ENCODE results near the gene DNLZ.

Gene DNLZ

DNA sequence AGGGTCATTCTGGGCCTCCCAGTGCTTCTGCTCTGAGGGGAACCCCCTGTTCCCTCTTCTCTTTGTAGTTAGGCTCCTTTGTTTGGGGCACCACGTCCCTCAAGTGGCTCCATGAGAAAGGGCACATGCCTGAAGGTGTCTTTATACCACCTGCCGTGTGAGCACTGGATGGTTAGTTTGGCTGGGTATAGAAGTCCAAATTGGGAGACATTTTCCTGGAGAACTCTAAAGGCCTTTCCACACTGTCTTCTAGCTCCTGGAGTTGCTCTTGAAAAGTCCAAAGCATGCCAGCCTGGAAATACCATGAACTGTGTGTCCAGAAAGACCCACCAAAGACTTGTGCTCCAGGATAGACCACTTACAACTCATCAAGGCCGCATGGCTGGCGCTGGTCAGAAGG, 48.6 kb downstream of the DNLZ start:
- no peak for DNase-seq

DNA sequence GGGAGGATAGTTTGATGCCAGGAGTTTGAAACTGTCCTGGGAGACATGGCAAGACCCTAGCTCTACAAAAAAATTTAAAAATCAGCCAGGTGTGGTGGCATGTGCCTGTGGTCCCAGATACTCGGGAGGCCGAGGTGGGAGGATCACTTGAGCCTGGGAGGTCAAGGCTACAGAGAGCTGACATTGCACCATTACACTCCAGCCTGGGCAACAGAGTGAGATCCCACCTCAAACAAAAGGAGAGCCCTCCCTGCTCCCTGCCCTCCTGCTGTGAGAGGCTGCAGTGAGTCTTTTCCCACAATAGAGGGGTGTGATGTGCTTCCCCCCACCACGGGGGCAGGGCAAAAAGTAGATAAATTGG, 49.5 kb downstream of the DNLZ start:
- no peak for DNase-seq

DNA sequence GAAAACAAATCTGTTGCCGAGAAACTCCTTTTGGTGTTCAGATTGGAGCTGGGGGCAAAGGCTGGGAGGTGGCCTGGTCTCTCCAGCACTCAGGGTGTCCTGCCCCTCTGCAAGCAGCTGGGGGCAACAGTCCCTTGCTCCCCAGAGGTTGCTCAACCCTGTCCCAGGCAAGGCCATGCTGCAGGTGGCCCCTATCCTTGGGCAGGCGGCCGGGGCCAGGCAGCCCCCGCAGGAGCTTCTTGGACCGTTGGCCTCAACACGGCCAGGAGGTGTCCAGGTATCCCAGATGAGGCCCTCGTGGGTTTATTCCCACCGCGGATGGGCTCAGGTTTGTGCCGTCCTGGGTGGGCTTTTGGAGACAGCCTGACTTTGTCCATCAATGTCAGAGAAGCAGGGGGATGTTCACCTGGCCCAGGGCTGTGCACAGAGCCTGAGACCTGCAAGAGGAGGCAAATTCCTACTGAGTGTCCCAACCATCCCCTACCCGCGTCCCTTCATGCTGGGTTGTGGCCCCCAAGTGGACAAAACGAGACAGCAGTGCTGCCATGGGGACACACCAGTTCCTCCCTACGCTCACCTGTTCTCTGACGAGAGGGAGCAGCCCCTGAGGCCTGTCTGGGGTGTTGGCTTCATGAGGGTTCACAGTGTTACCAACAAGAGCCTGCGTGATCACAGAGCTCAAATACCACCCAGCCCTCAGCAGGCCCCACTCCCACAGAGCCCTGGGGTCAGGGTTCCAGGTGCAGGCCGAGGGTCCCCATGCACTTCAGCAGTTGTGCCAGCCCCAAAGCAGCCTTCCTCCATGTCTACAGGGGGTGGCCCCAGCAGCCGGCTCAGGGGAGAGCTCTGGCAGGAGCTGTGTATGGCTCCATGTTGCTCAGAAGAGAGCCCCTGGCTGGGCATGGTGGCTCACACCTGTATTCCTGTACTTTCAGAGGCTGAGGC, 50.2 kb downstream of the DNLZ start:
- DNase-seq: no peak

DNA sequence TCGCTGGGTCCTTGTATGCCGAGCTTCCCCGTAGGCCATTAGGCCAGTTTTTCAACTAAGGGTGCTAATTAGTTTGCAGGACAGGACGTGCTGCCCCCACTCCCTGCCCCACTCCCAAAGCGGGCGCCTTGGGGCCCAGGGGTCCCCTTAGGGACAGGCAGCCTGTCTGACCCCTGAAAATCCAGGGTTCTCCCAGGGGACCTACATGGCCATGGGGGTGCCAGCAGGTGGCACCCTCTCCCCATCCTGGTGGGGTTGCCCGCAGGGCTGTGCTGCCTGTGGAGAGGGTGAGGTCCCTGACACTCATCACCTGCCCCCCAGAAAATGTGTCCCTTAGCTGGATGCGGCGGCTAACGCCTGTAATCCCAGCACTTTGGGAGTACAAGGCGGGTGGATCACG, 51.1 kb downstream of the DNLZ start:
- DNase-seq: peak; percentile 26

DNA sequence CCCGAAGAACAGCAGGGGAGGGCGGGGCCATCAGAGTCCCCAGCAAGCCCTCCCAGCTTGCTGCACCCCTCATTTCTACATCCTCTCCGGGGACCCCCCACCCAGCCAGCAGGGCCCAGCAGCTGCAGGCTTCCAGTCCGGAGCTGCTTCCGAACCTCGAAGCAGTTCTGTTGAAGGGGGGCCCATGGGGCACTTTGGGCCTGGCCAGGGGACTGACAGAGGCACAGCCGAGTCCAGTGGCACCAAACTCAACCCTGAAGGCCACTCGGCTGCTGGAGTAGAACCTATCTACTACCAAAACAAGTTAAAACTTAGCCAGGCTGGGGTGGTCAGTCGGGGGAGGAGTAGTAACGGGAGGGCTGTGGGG, 51.6 kb downstream of the DNLZ start:
- DNase-seq: no peak

DNA sequence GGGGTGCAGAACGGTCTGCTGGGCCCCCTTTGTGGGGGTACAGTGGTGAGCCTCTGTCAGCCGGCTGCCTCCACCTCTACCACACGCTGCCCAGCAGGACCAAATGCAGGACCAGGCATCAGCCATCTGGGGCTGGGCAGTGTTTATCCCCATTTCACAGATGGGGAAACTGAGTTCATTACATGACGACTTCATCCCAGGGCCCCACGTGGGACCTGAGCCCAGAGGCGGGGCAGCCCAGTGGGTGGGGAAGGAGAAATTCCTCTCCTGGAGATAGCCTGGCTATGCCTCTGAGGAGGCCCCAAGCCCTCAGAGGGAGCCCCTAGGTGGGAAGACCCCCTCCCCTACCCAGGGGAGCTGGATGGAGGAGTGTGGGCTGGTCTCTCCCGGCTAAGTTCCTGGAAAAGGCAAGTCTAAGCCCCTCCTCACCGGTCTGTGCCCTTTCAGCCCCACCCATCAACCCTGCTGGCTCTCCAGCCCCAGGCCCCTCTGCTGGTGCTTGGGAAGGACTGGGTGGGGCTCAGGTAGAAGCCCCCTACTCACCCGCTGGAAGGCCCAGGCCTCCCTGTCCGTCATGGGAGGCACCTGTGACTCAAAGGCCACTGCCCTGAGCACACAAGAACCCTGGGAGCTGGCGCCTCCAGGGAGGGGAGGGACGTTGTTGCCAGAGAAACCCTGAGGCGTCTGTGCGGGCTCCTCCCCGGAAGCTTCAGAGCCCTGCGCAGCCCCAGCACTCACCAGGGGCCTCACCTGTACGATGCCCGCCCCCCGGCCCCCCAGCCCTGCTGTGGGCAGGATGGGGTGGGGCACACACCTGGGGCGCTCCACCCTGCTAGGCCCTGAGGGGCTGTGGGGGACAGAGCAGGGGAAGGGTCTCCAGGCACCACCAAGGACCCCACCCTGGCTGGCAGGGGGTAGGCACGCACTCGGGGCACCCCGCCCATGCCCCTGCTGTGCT, 52.2 kb downstream of the DNLZ start:
- peak; percentile 28 for DNase-seq

DNA sequence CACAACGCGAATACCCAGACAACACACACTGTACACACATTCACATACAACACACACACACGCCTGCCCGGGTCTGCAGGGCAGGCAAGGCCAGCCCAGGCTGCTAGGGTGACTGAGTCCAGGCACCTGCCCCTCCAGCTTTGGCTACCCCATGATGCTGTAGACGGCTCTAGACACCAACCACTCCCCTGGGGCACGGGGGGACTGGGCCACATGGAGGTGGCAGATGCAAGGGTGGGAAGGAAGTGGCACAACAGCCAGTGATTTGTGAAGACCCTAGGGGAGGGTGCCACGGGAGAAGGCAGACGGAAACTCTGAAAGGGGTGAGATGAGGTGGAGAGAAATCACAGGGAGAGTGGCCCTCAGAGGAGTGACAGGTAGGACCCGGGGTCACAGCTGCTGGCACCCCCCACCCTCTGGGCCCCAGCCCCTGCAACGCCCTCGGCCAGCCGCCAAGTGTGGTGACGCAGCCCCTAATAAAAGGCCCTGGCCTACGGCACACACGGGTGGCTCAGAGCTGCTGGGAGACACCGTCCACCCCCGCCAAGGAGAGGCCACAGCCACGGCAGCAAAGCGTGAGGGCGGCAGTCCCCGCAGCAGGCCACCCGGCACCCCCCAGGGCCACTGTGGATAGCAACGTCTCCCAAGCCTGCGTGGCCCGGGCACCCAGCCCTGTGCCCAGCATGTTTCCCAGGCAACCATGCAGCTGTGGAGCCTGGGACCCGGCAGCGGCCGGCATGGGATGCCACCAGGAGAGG, 53.1 kb downstream of the DNLZ start:
- peak; percentile 82 for DNase-seq

DNA sequence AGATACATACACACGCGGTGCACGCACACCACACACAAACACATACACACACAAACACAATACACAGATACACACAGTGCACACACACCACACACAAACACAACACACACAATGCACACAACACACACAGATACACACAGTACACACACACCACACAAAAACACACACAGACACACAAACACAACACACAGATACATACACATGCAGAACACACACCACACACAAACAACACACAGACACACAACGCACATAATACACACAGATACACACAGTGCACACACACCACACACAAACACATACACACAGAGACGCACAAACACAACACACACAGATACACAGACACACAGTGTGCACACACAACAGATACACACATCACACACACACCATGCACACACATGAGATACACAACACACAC, 53.7 kb downstream of the DNLZ start:
- DNase-seq: no peak
